SK-N-SH treated with all-trans-retinoic acid at 6 μM for 48 hours (cell line): ENCODE results near the gene C10orf62.
A peak's percentile ranks its signal among the peaks of the same experiment; 100 is the strongest.

ENCODE experiments used
- ATAC-seq: fragments of 200-7000 bp; cut with Tn5 transposase; 3 replicates; pipeline ENCODE4 v1.9.1; 2020; ENCODE audit warnings: mild to moderate bottlenecking, moderate library complexity
- ARNTL ChIP-seq: fragments of 450-650 bp; formaldehyde crosslinking; IDR thresholded peaks from 2 replicates; pipeline ENCODE4 v1.5.0; 2020; ENCODE audit warnings: low read depth, mild to moderate bottlenecking, moderate library complexity, borderline replicate concordance
- BACH2 ChIP-seq: fragments of 250-450 bp; sonication (Bioruptor Pico); IDR thresholded peaks from 2 replicates; pipeline ENCODE4 v1.9.0; 2021; ENCODE audit warnings: mild to moderate bottlenecking, borderline replicate concordance
- CSDC2 ChIP-seq: fragments of 250-450 bp; sonication (Bioruptor Pico); IDR thresholded peaks from 2 replicates; pipeline ENCODE4 v1.5.0; 2020; ENCODE audit warnings: mild to moderate bottlenecking, moderate library complexity
- ESRRG ChIP-seq: fragments of 250-450 bp; sonication (Bioruptor Pico); IDR thresholded peaks from 2 replicates; pipeline ENCODE4 v1.6.1; 2021; ENCODE audit warnings: mild to moderate bottlenecking
- GLIS3 ChIP-seq: fragments of 250-450 bp; sonication (Bioruptor Pico); IDR thresholded peaks from 2 replicates; pipeline ENCODE4 v1.5.0; 2020; ENCODE audit warnings: mild to moderate bottlenecking, moderate library complexity
- ISL1 ChIP-seq: fragments of 250-450 bp; sonication (Bioruptor Pico); IDR thresholded peaks from 2 replicates; pipeline ENCODE4 v2.1.2; 2022; ENCODE audit warnings: mild to moderate bottlenecking, moderate library complexity
- OSR1 ChIP-seq: fragments of 250-450 bp; sonication (Bioruptor Pico); IDR thresholded peaks from 2 replicates; pipeline ENCODE4 v1.8.0; 2022; ENCODE audit warnings: moderate library complexity, mild to moderate bottlenecking, inconsistent platforms
- PPARA ChIP-seq: fragments of 250-450 bp; sonication (Bioruptor Pico); IDR thresholded peaks from 2 replicates; pipeline ENCODE4 v1.5.0; 2020; ENCODE audit warnings: mild to moderate bottlenecking, borderline replicate concordance
- RARB ChIP-seq: fragments of 250-450 bp; sonication (Bioruptor Pico); IDR thresholded peaks from 2 replicates; pipeline ENCODE4 v1.8.0; 2021; ENCODE audit warnings: mild to moderate bottlenecking, moderate library complexity
- SNAI2 ChIP-seq: fragments of 250-450 bp; sonication (Bioruptor Pico); IDR thresholded peaks from 2 replicates; pipeline ENCODE4 v1.5.0; 2020; ENCODE audit warnings: mild to moderate bottlenecking, moderate library complexity
- TCF4 ChIP-seq: fragments of 250-450 bp; sonication (Bioruptor Pico); IDR thresholded peaks from 2 replicates; pipeline ENCODE4 v1.8.0; 2021; ENCODE audit warnings: mild to moderate bottlenecking, moderate library complexity, borderline replicate concordance
- TOX ChIP-seq: fragments of 250-450 bp; sonication (Bioruptor Pico); IDR thresholded peaks from 2 replicates; pipeline ENCODE4 v1.8.0; 2021; ENCODE audit warnings: mild to moderate bottlenecking, moderate library complexity, borderline replicate concordance
- ZC3H10 ChIP-seq: fragments of 250-450 bp; sonication (Bioruptor Pico); IDR thresholded peaks from 2 replicates; pipeline ENCODE4 v1.5.1; 2021; ENCODE audit warnings: mild to moderate bottlenecking, moderate library complexity
- ZFP3 ChIP-seq: fragments of 250-450 bp; sonication (Bioruptor Pico); IDR thresholded peaks from 2 replicates; pipeline ENCODE4 v1.5.0; 2020; ENCODE audit warnings: mild to moderate bottlenecking, moderate library complexity
- ZFP30 ChIP-seq: fragments of 450-650 bp; formaldehyde crosslinking; IDR thresholded peaks from 2 replicates; pipeline ENCODE4 v1.5.0; 2022; ENCODE audit warnings: mild to moderate bottlenecking, moderate library complexity
- ZNF565 ChIP-seq: fragments of 450-650 bp; formaldehyde crosslinking; conservative IDR thresholded peaks from 2 replicates; pipeline ENCODE4 v1.5.0; 2020; ENCODE audit warnings: low read depth, mild to moderate bottlenecking, moderate library complexity
- ZNF70 ChIP-seq: fragments of 450-650 bp; formaldehyde crosslinking; IDR thresholded peaks from 2 replicates; pipeline ENCODE4 v1.5.0; 2020; ENCODE audit warnings: mild to moderate bottlenecking, moderate library complexity
- ZNF8 ChIP-seq: fragments of 450-650 bp; formaldehyde crosslinking; IDR thresholded peaks from 2 replicates; pipeline ENCODE4 v1.5.0; 2020; ENCODE audit warnings: mild to moderate bottlenecking, moderate library complexity
- TF ChIP-seq, protein P1 (sequence below): fragments of 250-450 bp; sonication (Bioruptor Pico); IDR thresholded peaks from 2 replicates; pipeline ENCODE4 v1.5.1; 2021; ENCODE audit warnings: mild to moderate bottlenecking, moderate library complexity
- TF ChIP-seq, protein P2 (sequence below): fragments of 250-450 bp; sonication (Bioruptor Pico); IDR thresholded peaks from 2 replicates; pipeline ENCODE4 v1.5.0; 2020; ENCODE audit warnings: mild to moderate bottlenecking, moderate library complexity
- TF ChIP-seq, protein P3 (sequence below): fragments of 250-450 bp; sonication (Bioruptor Pico); IDR thresholded peaks from 2 replicates; pipeline ENCODE4 v1.5.1; 2020; ENCODE audit warnings: low read depth, mild to moderate bottlenecking, moderate library complexity
- TF ChIP-seq, protein P4 (sequence below): fragments of 250-450 bp; sonication (Bioruptor Pico); IDR thresholded peaks from 2 replicates; pipeline ENCODE4 v1.8.0; 2020; ENCODE audit warnings: mild to moderate bottlenecking, moderate library complexity, borderline replicate concordance
- TF ChIP-seq, protein P5 (sequence below): fragments of 250-450 bp; sonication (Bioruptor Pico); IDR thresholded peaks from 2 replicates; pipeline ENCODE4 v1.8.0; 2021; ENCODE audit warnings: low read depth, mild to moderate bottlenecking, moderate library complexity, borderline replicate concordance

C10orf62 gene

DNA sequence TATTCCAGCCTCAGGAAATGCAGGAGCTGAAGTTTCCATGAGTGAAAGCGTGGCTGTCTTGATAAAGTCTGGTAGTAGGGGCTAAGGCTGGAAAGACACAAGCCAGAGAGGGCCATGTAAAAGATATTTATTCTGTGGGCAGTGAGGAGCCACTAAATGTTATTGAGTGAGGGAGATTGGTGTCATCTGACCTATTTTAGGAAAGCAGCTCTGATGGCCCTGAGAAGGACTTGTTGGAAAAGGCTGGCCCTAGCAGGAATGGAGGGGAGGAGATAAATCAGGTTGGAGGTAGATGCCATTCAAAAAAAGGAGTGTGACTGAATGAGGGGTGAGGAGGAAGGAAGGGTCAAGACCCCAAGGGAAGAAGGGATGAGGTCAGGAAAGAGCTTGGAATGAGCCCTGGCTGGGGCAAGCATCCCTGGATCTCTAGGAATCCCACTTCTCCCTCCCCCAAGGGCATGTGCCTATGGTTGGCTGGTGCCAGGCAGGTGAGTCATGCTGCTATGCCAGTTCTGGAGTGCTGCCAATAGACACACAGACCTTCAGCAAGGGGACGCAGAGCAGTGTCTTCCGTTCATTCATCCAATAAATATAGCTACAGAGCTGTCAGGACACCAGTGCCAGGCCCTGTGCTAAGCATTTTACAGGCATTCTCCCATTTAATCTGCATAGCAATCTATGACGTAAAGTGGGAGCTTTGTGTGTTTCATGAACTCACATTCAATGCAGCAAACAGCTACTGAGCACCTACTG, 15.0 kb upstream of the C10orf62 start:
- ATAC-seq = peak; percentile 83
- TF ChIP-seq ARNTL (CRISPR knock-in tag) = no peak
- no peak for TF ChIP-seq ZC3H10 (CRISPR knock-in tag)
- TF ChIP-seq, protein P1, sequence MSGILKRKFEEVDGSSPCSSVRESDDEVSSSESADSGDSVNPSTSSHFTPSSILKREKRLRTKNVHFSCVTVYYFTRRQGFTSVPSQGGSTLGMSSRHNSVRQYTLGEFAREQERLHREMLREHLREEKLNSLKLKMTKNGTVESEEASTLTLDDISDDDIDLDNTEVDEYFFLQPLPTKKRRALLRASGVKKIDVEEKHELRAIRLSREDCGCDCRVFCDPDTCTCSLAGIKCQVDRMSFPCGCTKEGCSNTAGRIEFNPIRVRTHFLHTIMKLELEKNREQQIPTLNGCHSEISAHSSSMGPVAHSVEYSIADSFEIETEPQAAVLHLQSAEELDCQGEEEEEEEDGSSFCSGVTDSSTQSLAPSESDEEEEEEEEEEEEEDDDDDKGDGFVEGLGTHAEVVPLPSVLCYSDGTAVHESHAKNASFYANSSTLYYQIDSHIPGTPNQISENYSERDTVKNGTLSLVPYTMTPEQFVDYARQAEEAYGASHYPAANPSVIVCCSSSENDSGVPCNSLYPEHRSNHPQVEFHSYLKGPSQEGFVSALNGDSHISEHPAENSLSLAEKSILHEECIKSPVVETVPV (CRISPR knock-in tag) = no peak
- TF ChIP-seq ISL1 (CRISPR knock-in tag) = peak; percentile 57
- TF ChIP-seq ZNF70 (CRISPR knock-in tag) = no peak
- TF ChIP-seq GLIS3 (CRISPR knock-in tag) = 0 out of 2 replicates have a peak, but pooled peaks have one; percentile 6
- TF ChIP-seq OSR1 = no peak
- TF ChIP-seq, protein P2, sequence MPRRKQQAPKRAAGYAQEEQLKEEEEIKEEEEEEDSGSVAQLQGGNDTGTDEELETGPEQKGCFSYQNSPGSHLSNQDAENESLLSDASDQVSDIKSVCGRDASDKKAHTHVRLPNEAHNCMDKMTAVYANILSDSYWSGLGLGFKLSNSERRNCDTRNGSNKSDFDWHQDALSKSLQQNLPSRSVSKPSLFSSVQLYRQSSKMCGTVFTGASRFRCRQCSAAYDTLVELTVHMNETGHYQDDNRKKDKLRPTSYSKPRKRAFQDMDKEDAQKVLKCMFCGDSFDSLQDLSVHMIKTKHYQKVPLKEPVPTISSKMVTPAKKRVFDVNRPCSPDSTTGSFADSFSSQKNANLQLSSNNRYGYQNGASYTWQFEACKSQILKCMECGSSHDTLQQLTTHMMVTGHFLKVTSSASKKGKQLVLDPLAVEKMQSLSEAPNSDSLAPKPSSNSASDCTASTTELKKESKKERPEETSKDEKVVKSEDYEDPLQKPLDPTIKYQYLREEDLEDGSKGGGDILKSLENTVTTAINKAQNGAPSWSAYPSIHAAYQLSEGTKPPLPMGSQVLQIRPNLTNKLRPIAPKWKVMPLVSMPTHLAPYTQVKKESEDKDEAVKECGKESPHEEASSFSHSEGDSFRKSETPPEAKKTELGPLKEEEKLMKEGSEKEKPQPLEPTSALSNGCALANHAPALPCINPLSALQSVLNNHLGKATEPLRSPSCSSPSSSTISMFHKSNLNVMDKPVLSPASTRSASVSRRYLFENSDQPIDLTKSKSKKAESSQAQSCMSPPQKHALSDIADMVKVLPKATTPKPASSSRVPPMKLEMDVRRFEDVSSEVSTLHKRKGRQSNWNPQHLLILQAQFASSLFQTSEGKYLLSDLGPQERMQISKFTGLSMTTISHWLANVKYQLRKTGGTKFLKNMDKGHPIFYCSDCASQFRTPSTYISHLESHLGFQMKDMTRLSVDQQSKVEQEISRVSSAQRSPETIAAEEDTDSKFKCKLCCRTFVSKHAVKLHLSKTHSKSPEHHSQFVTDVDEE = no peak
- no peak for TF ChIP-seq PPARA (CRISPR knock-in tag)
- TF ChIP-seq TOX = no peak
- TF ChIP-seq ESRRG = no peak
- no peak for TF ChIP-seq ZFP30 (CRISPR knock-in tag)
- no peak for TF ChIP-seq BACH2
- TF ChIP-seq TCF4 (CRISPR knock-in tag) = no peak
- 0 out of 2 replicates have a peak, but pooled peaks have one; percentile 14 for TF ChIP-seq SNAI2 (CRISPR knock-in tag)
- no peak for TF ChIP-seq ZNF565
- TF ChIP-seq, protein P3, sequence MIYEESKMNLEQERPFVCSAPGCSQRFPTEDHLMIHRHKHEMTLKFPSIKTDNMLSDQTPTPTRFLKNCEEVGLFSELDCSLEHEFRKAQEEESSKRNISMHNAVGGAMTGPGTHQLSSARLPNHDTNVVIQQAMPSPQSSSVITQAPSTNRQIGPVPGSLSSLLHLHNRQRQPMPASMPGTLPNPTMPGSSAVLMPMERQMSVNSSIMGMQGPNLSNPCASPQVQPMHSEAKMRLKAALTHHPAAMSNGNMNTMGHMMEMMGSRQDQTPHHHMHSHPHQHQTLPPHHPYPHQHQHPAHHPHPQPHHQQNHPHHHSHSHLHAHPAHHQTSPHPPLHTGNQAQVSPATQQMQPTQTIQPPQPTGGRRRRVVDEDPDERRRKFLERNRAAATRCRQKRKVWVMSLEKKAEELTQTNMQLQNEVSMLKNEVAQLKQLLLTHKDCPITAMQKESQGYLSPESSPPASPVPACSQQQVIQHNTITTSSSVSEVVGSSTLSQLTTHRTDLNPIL (CRISPR knock-in tag) = peak; percentile 30; the same call in 1 of the 2 replicates
- TF ChIP-seq CSDC2 (CRISPR knock-in tag) = 0 out of 2 replicates have a peak, but pooled peaks have one; percentile 68
- peak; percentile 11; the same call in 1 of the 2 replicates for TF ChIP-seq ZNF8 (CRISPR knock-in tag)
- no peak for TF ChIP-seq RARB (CRISPR knock-in tag)
- TF ChIP-seq, protein P4, sequence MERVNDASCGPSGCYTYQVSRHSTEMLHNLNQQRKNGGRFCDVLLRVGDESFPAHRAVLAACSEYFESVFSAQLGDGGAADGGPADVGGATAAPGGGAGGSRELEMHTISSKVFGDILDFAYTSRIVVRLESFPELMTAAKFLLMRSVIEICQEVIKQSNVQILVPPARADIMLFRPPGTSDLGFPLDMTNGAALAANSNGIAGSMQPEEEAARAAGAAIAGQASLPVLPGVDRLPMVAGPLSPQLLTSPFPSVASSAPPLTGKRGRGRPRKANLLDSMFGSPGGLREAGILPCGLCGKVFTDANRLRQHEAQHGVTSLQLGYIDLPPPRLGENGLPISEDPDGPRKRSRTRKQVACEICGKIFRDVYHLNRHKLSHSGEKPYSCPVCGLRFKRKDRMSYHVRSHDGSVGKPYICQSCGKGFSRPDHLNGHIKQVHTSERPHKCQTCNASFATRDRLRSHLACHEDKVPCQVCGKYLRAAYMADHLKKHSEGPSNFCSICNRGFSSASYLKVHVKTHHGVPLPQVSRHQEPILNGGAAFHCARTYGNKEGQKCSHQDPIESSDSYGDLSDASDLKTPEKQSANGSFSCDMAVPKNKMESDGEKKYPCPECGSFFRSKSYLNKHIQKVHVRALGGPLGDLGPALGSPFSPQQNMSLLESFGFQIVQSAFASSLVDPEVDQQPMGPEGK = no peak
- TF ChIP-seq, protein P5, sequence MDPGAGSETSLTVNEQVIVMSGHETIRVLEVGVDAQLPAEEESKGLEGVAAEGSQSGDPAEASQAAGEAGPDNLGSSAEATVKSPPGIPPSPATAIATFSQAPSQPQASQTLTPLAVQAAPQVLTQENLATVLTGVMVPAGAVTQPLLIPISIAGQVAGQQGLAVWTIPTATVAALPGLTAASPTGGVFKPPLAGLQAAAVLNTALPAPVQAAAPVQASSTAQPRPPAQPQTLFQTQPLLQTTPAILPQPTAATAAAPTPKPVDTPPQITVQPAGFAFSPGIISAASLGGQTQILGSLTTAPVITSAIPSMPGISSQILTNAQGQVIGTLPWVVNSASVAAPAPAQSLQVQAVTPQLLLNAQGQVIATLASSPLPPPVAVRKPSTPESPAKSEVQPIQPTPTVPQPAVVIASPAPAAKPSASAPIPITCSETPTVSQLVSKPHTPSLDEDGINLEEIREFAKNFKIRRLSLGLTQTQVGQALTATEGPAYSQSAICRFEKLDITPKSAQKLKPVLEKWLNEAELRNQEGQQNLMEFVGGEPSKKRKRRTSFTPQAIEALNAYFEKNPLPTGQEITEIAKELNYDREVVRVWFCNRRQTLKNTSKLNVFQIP = no peak
- peak; percentile 54; the same call in 1 of the 2 replicates for TF ChIP-seq ZFP3 (CRISPR knock-in tag)
- TF ChIP-seq, all 23 proteins: peak for 7

DNA sequence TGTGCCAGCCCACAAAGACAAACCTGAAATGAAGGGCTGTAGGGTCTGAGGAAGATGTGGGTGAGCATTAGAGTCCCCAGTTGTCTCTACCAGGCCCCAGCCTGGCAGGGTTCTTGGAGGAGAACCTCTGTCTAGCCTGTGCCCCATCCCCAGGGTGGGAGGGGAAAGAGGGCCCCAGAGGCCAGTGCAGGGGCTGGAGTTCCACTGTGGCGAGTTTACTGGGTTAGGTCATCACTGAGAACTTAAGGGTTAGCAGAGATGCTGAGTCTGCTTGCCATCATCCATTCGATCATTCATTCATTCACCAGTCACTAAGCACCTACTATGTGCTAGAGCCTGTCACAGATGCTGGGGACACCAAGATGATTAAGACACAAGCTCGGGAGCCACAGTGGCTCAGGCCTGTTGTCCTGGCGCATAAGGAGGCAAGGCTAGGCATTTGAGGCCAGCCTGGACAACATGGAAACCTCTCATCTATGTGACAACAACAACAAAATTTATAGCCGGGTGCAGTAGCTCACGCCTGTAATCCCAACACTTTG, 14.3 kb upstream of the C10orf62 start:
- ATAC-seq = peak; percentile 57
- TF ChIP-seq RARB (CRISPR knock-in tag) = no peak
- no peak for TF ChIP-seq SNAI2 (CRISPR knock-in tag)
- TF ChIP-seq, protein P4 = no peak
- TF ChIP-seq ZFP30 (CRISPR knock-in tag) = no peak
- no peak for TF ChIP-seq OSR1
- no peak for TF ChIP-seq ZNF70 (CRISPR knock-in tag)
- TF ChIP-seq ZNF565 = no peak
- TF ChIP-seq GLIS3 (CRISPR knock-in tag) = no peak
- no peak for TF ChIP-seq TCF4 (CRISPR knock-in tag)
- no peak for TF ChIP-seq ZNF8 (CRISPR knock-in tag)
- TF ChIP-seq ESRRG = no peak
- TF ChIP-seq PPARA (CRISPR knock-in tag) = no peak
- TF ChIP-seq ZFP3 (CRISPR knock-in tag) = no peak
- TF ChIP-seq, protein P3 (CRISPR knock-in tag) = no peak
- TF ChIP-seq ARNTL (CRISPR knock-in tag) = no peak
